GM12878 (cell line): ENCODE measurements around the gene NKX1-2. TPM values are rescaled to one million over a fixed set of nuclear protein-coding genes. Genes with fewer than 3 reads are reported as not detected.

Source experiments
- ATAC-seq: fragments of 200-7000 bp; cut with Tn5 transposase; 3 replicates; pipeline ENCODE4 v1.9.1; 2020; ENCODE audit warnings: mild to moderate bottlenecking, moderate library complexity
- BruUV-seq: library from RNA; stranded (reverse); fragments of 400-500 nt; replicated peaks from 2 replicates; lab custom pipeline; 2021; lab: Mats Ljungman, UMichigan
- CTCF ChIA-PET: fragments of 300-600 bp; sonication (Branson Sonifier 250); formaldehyde crosslinking; extraction: SDS; loops from one replicate; lab custom pipeline; 2021; ENCODE audit warnings: inconsistent platforms; lab: Yijun Ruan, JAX
- POLR2A ChIA-PET: fragments of 350-600 bp; formaldehyde crosslinking; extraction: SDS; loops from one replicate; lab custom pipeline; 2021; ENCODE audit warnings: inconsistent platforms; lab: Charles Lee
- RAD21 ChIA-PET: fragments of 300-600 bp; sonication (Branson Sonifier 250); formaldehyde crosslinking; loops from one replicate; lab custom pipeline; 2023; ENCODE audit warnings: antibody characterized with exemption; ENCODE audit not compliant: unreplicated experiment; lab: Charles Lee
- SMC1A ChIA-PET: fragments of 300-600 bp; sonication (Branson Sonifier 250); formaldehyde crosslinking; loops from one replicate; lab custom pipeline; 2023; ENCODE audit not compliant: unreplicated experiment, uncharacterized antibody; lab: Charles Lee
- DNase-seq: peaks from one replicate; pipeline ENCODE4 v3.0.0-alpha.2; 2011; ENCODE audit warnings: low read depth, low spot score
- FAIRE-seq: peaks from 3 replicates; lab custom pipeline; 2011; peaks lifted over from hg19 to GRCh38; lab: Jason Lieb, UNC
- H2AFZ ChIP-seq: 2 replicates; pipeline ENCODE4 v1.6.0; 2011; ENCODE audit warnings: low read depth, low read length, control low read depth; ENCODE audit not compliant: control insufficient read depth
- H3K27ac ChIP-seq: 2 replicates; pipeline ENCODE4 v1.5.1; 2011; ENCODE audit warnings: control low read depth; ENCODE audit not compliant: control insufficient read depth, insufficient read depth
- H3K27me3 ChIP-seq, 2 experiments: replicated peaks in 1 of 2; 2 replicates each; pipeline versions ENCODE4 v1.6.0 to v1.6.1; 2011; ENCODE audit warnings: low read length in 1 of 2; ENCODE audit not compliant: control insufficient read depth in 2 of 2, insufficient read depth in 2 of 2
- H3K36me3 ChIP-seq, 2 experiments: 2 replicates each; pipeline ENCODE4 v1.5.1; 2011; ENCODE audit warnings: low read length in 1 of 2; ENCODE audit not compliant: control insufficient read depth in 2 of 2, insufficient read depth in 2 of 2
- H3K4me1 ChIP-seq: 2 replicates; pipeline ENCODE4 v1.6.1; 2011; ENCODE audit warnings: mild to moderate bottlenecking, low read length, moderate library complexity, mixed read lengths; ENCODE audit not compliant: control insufficient read depth, insufficient read depth
- H3K4me2 ChIP-seq: 2 replicates; pipeline ENCODE4 v1.6.0; 2011; ENCODE audit warnings: control low read depth; ENCODE audit not compliant: control insufficient read depth, insufficient read depth
- H3K4me3 ChIP-seq: fragments of 200-600 bp; sonication (generic); 2 replicates; pipeline ENCODE4 v1.5.1; 2016
- H3K79me2 ChIP-seq: 2 replicates; pipeline ENCODE4 v1.6.0; 2011; ENCODE audit warnings: low read length; ENCODE audit not compliant: control insufficient read depth, insufficient read depth
- H3K9ac ChIP-seq: 2 replicates; pipeline ENCODE4 v1.8.0; 2011; ENCODE audit warnings: low read length, control low read depth, mixed read lengths; ENCODE audit not compliant: control insufficient read depth, insufficient read depth
- H3K9me3 ChIP-seq: replicated peaks from 3 replicates; pipeline ENCODE4 v1.5.1; 2011; ENCODE audit warnings: mild to moderate bottlenecking, low read length; ENCODE audit not compliant: control insufficient read depth, insufficient read depth
- H4K20me1 ChIP-seq: 2 replicates; pipeline ENCODE4 v1.6.0; 2011; ENCODE audit not compliant: control insufficient read depth, insufficient read depth
- CHD1 ChIP-seq: IDR thresholded peaks from 2 replicates; pipeline ENCODE4 v1.6.1; 2012; ENCODE audit warnings: low read depth, low read length, improper control_type of control experiment
- EED ChIP-seq: sonication (generic); IDR thresholded peaks from 2 replicates; pipeline ENCODE4 v1.6.1; 2016; ENCODE audit warnings: antibody characterized with exemption, low read depth
- ESRRA ChIP-seq: IDR thresholded peaks from 2 replicates; pipeline ENCODE4 v1.6.1; 2012; ENCODE audit warnings: mild to moderate bottlenecking, low read length, improper control_type of control experiment
- NFYB ChIP-seq: IDR thresholded peaks from 2 replicates; pipeline ENCODE4 v1.6.1; 2011; ENCODE audit warnings: low read depth, mild to moderate bottlenecking, low read length, improper control_type of control experiment, moderate library complexity; ENCODE audit not compliant: insufficient read depth
- SP1 ChIP-seq: IDR thresholded peaks from one replicate; pipeline ENCODE4 v1.6.1; 2011; ENCODE audit warnings: low read depth, low read length
- TCF3 ChIP-seq: IDR thresholded peaks from 2 replicates; pipeline ENCODE4 v1.6.1; 2012; ENCODE audit warnings: low read depth, mild to moderate bottlenecking, low read length, borderline replicate concordance; ENCODE audit not compliant: insufficient read depth
- ZZZ3 ChIP-seq: IDR thresholded peaks from 2 replicates; pipeline ENCODE4 v1.6.1; 2011; ENCODE audit warnings: low read depth; ENCODE audit not compliant: control insufficient read depth, insufficient read length
- WGBS: methylation state at CpG from one replicate; pipeline ENCODE4 v1.1.6; 2016; ENCODE audit warnings: low lambda C conversion rate; ENCODE audit not compliant: insufficient replicate concordance, insufficient coverage; ENCODE audit errors: missing lambda C conversion rate; 5-methylcytosine and 5-hydroxymethylcytosine counted together
- in situ Hi-C: fragments of 300-500 bp; cut with MboI; formaldehyde crosslinking; loops from 9 replicates; pipeline ENCODE4 v1.14.3; 2018; ENCODE audit warnings: mixed read lengths
- intact Hi-C: fragments of 100-400 bp; cut with micrococcal nuclease; formaldehyde crosslinking; loops from one replicate; pipeline ENCODE4 v1.14.2; 2022; ENCODE audit not compliant: unreplicated experiment
- polyA plus RNA-seq, 11 experiments: library from polyadenylated mRNA; depleted of rRNA in 4 of 11; unstranded in 6 of 11; stranded (reverse) in 5 of 11; fragments of >200 nt; fragmentation: Nextera tagmentation in 4 of 11; fragmentation: Illumina TruSeq in 1 of 11; extraction: Ambion mirVana in 4 of 11; extraction: Trizol in 1 of 11; gene quantifications; 1 replicate in 1 of 11; 2 replicates in 10 of 11; pipeline versions ENCODE4 v1.2.1 to v1.2.3, GENCODE V29; 2011 to 2016; ENCODE audit warnings: inconsistent platforms in 2 of 11, missing spikeins in 2 of 11, low read depth in 1 of 11
- total RNA-seq, 4 experiments: library from RNA; depleted of rRNA in 3 of 4; stranded (reverse); fragments of >200 nt in 3 of 4; fragmentation: Illumina TruSeq in 1 of 4; extraction: Trizol in 1 of 4; gene quantifications; 2 replicates each; pipeline versions ENCODE4 v1.2.1 to v1.2.3, GENCODE V29; 2013 to 2021
- TF ChIP-seq, protein P1 (sequence below): fragments of 150-350 bp; IDR thresholded peaks from 2 replicates; pipeline ENCODE4 v1.6.1; 2014; ENCODE audit warnings: mild to moderate bottlenecking, low read depth, low read length
- TF ChIP-seq, protein P2 (sequence below): fragments of 450-650 bp; IDR thresholded peaks from 2 replicates; pipeline ENCODE4 v1.6.1; 2017; ENCODE audit warnings: mild to moderate bottlenecking, low read depth, inconsistent platforms; ENCODE audit not compliant: poor library complexity, severe bottlenecking
- TF ChIP-seq, protein P3 (sequence below): fragments of 450-650 bp; IDR thresholded peaks from 2 replicates; pipeline ENCODE4 v1.6.1; 2016; ENCODE audit warnings: mild to moderate bottlenecking
- TF ChIP-seq, protein P4 (sequence below): IDR thresholded peaks from 2 replicates; pipeline ENCODE4 v1.6.1; 2011; ENCODE audit warnings: mild to moderate bottlenecking, low read depth, low read length, moderate library complexity; ENCODE audit not compliant: insufficient replicate concordance
- TF ChIP-seq, protein P5 (sequence below), 3 experiments: IDR thresholded peaks in 2 of 3; conservative IDR thresholded peaks in 1 of 3; 2 replicates each; pipeline ENCODE4 v1.5.1; 2011; ENCODE audit warnings: low read depth in 3 of 3, low read length in 3 of 3, mild to moderate bottlenecking in 3 of 3, control low read depth in 2 of 3, moderate library complexity in 2 of 3, inconsistent platforms in 1 of 3, mixed read lengths in 1 of 3; ENCODE audit not compliant: control insufficient read depth in 2 of 3, insufficient read depth in 1 of 3; ENCODE audit errors: extremely low read depth in 1 of 3

NKX1-2 gene
- total and polyA plus RNA-seq, 10 of the 15 experiments (the other 5 are each of a cell fraction or from before 2014, with no cell fraction given) = not detected

DNA sequence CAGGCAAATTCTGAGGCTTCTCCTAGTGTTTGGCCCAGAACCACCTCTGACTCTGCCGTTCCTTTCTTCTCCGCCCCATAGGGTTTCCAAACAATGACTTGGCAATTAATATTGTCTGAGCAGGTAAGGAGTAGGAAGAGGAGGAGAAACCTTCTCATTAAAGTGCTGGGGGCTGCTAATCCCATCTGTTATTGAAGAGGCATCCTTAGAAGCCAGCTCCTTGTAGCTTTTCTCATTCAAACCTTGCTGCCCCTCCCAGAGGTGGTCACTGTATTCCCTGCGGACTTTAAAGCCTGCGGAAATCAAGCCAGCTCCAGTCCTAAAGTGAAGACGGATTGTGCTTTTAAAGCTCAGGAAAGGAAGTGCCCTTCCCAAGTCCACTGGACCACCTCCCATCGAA, 1.4 kb upstream of the NKX1-2 start (continued):
- TF ChIP-seq, protein P1, sequence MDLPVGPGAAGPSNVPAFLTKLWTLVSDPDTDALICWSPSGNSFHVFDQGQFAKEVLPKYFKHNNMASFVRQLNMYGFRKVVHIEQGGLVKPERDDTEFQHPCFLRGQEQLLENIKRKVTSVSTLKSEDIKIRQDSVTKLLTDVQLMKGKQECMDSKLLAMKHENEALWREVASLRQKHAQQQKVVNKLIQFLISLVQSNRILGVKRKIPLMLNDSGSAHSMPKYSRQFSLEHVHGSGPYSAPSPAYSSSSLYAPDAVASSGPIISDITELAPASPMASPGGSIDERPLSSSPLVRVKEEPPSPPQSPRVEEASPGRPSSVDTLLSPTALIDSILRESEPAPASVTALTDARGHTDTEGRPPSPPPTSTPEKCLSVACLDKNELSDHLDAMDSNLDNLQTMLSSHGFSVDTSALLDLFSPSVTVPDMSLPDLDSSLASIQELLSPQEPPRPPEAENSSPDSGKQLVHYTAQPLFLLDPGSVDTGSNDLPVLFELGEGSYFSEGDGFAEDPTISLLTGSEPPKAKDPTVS = no peak
- TF ChIP-seq, protein P2, sequence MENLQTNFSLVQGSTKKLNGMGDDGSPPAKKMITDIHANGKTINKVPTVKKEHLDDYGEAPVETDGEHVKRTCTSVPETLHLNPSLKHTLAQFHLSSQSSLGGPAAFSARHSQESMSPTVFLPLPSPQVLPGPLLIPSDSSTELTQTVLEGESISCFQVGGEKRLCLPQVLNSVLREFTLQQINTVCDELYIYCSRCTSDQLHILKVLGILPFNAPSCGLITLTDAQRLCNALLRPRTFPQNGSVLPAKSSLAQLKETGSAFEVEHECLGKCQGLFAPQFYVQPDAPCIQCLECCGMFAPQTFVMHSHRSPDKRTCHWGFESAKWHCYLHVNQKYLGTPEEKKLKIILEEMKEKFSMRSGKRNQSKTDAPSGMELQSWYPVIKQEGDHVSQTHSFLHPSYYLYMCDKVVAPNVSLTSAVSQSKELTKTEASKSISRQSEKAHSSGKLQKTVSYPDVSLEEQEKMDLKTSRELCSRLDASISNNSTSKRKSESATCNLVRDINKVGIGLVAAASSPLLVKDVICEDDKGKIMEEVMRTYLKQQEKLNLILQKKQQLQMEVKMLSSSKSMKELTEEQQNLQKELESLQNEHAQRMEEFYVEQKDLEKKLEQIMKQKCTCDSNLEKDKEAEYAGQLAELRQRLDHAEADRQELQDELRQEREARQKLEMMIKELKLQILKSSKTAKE = no peak
- TF ChIP-seq EED = no peak

DNA sequence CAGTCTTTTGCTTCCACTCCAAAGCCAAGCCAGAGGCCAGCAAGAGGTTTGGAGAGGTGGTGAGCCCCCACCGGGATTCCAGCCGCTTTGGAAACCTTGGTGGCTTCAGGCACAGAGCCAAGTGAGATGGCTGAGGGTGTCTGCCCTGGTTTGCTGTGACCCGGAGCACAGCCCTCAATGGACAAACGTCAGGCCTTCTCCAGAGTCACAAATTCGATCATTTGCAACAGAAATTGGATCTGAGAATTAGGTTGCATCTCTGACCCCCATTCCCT, 885 bp upstream of the NKX1-2 start:
- H3K9ac ChIP-seq = no peak overlapping the region
- H3K79me2 ChIP-seq = no peaks in the 10 kb centered on the region
- no peak overlapping the region for H2AFZ ChIP-seq
- no peak for ATAC-seq
- CTCF ChIA-PET = no interaction called here
- no peak overlapping the region for H3K4me2 ChIP-seq
- no peaks in the 10 kb centered on the region for H3K36me3 ChIP-seq
- H3K9me3 ChIP-seq = no peaks in the 10 kb centered on the region
- H3K27me3 ChIP-seq = peaks cover 19 to 20% of the 10 kb centered on the region in 2 experiments
- BruUV-seq = no TSS peak
- no peak overlapping the region for H3K27ac ChIP-seq
- SMC1A ChIA-PET = no interaction called here
- intact Hi-C loops (no loop called here), in situ Hi-C loops (no loop called here)
- no peak for FAIRE-seq
- RAD21 ChIA-PET = no interaction called here
- no peak for DNase-seq
- H3K4me1 ChIP-seq = no peaks in the 10 kb centered on the region
- no peak overlapping the region for H3K4me3 ChIP-seq
- POLR2A ChIA-PET = no interaction called here
- WGBS = 8% methylated on average over 5 of the region's 5 CpGs
- H4K20me1 ChIP-seq = no peaks in the 10 kb centered on the region
- TF ChIP-seq, protein P3, sequence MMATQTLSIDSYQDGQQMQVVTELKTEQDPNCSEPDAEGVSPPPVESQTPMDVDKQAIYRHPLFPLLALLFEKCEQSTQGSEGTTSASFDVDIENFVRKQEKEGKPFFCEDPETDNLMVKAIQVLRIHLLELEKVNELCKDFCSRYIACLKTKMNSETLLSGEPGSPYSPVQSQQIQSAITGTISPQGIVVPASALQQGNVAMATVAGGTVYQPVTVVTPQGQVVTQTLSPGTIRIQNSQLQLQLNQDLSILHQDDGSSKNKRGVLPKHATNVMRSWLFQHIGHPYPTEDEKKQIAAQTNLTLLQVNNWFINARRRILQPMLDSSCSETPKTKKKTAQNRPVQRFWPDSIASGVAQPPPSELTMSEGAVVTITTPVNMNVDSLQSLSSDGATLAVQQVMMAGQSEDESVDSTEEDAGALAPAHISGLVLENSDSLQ = no peak
- no peak for TF ChIP-seq ZZZ3
- TF ChIP-seq ESRRA = no peak
- TF ChIP-seq CHD1 = no peak
- TF ChIP-seq, protein P4, sequence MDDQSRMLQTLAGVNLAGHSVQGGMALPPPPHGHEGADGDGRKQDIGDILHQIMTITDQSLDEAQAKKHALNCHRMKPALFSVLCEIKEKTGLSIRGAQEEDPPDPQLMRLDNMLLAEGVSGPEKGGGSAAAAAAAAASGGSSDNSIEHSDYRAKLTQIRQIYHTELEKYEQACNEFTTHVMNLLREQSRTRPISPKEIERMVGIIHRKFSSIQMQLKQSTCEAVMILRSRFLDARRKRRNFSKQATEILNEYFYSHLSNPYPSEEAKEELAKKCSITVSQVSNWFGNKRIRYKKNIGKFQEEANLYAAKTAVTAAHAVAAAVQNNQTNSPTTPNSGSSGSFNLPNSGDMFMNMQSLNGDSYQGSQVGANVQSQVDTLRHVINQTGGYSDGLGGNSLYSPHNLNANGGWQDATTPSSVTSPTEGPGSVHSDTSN = no peak
- TF ChIP-seq NFYB = no peak
- no peak for TF ChIP-seq SP1
- TF ChIP-seq, protein P5, sequence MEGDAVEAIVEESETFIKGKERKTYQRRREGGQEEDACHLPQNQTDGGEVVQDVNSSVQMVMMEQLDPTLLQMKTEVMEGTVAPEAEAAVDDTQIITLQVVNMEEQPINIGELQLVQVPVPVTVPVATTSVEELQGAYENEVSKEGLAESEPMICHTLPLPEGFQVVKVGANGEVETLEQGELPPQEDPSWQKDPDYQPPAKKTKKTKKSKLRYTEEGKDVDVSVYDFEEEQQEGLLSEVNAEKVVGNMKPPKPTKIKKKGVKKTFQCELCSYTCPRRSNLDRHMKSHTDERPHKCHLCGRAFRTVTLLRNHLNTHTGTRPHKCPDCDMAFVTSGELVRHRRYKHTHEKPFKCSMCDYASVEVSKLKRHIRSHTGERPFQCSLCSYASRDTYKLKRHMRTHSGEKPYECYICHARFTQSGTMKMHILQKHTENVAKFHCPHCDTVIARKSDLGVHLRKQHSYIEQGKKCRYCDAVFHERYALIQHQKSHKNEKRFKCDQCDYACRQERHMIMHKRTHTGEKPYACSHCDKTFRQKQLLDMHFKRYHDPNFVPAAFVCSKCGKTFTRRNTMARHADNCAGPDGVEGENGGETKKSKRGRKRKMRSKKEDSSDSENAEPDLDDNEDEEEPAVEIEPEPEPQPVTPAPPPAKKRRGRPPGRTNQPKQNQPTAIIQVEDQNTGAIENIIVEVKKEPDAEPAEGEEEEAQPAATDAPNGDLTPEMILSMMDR (IDR thresholded peaks at IDR 0.05 in 2 of 3, conservative IDR thresholded peaks at IDR 0.05 in 1 of 3; ENCODE audit: control insufficient read depth in 2 of 3, extremely low read depth in 1 of 3, insufficient read depth in 1 of 3, low read depth in 3 of 3, low read length in 3 of 3) = no peak
- no peak for TF ChIP-seq TCF3
